HEK293 (cell line): ENCODE results near the gene CCDC81.

Source experiments
- CTCF ChIA-PET: fragments of 350-600 bp; formaldehyde crosslinking; extraction: SDS; loops from one replicate; lab custom pipeline; 2021; ENCODE audit warnings: antibody characterized with exemption; lab: Yijun Ruan, JAX
- POLR2A ChIA-PET: fragments of 300-600 bp; formaldehyde crosslinking; extraction: SDS; loops from one replicate; lab custom pipeline; 2020; ENCODE audit warnings: antibody characterized with exemption, inconsistent platforms; lab: Yijun Ruan, JAX
- H3K27ac ChIP-seq: fragments of 200-500 bp; sonication (Bioruptor generic); 2 replicates; pipeline ENCODE4 v1.5.1; 2014; ENCODE audit warnings: low read depth, low read length, control low read depth, inconsistent platforms; ENCODE audit errors: extremely low read depth
- H3K36me3 ChIP-seq, 2 experiments: fragments of 200-500 bp in 1 of 2; sonication (Bioruptor generic) in 1 of 2; 1 replicate in 1 of 2; 2 replicates in 1 of 2; pipeline ENCODE4 v1.5.1; 2014 to 2017; ENCODE audit warnings: inconsistent platforms in 2 of 2, low read length in 2 of 2; ENCODE audit not compliant: control insufficient read depth in 2 of 2, insufficient read depth in 1 of 2
- H3K4me1 ChIP-seq: fragments of 200-500 bp; sonication (Bioruptor generic); 2 replicates; pipeline ENCODE4 v1.5.1; 2014; ENCODE audit warnings: mild to moderate bottlenecking, low read length, inconsistent platforms; ENCODE audit not compliant: control insufficient read depth, insufficient read depth
- H3K4me3 ChIP-seq: 2 replicates; pipeline ENCODE4 v1.5.1; 2011; ENCODE audit warnings: low read depth, mild to moderate bottlenecking, control low read depth, low read length, moderate library complexity
- H3K9me3 ChIP-seq: fragments of 200-500 bp; sonication (Bioruptor generic); 2 replicates; pipeline ENCODE4 v1.5.1; 2014; ENCODE audit warnings: low read depth, low read length, inconsistent platforms; ENCODE audit not compliant: control insufficient read depth, insufficient read depth
- BCL11B ChIP-seq: fragments of 450-650 bp; formaldehyde crosslinking; IDR thresholded peaks from 2 replicates; pipeline ENCODE4 v1.5.1; 2016; ENCODE audit warnings: low read depth, missing biosample characterization, missing genetic modification characterization
- OSR2 ChIP-seq: fragments of 450-650 bp; formaldehyde crosslinking; IDR thresholded peaks from 2 replicates; pipeline ENCODE4 v1.5.1; 2016; ENCODE audit warnings: missing biosample characterization, missing genetic modification characterization
- ZBTB21 ChIP-seq: fragments of 450-650 bp; formaldehyde crosslinking; IDR thresholded peaks from 2 replicates; pipeline ENCODE4 v1.5.1; 2017; ENCODE audit warnings: missing biosample characterization, missing genetic modification characterization
- ZNF155 ChIP-seq: fragments of 450-650 bp; formaldehyde crosslinking; IDR thresholded peaks from 2 replicates; pipeline ENCODE4 v1.5.1; 2016; ENCODE audit warnings: missing biosample characterization, missing genetic modification characterization
- ZNF2 ChIP-seq: fragments of 450-650 bp; formaldehyde crosslinking; IDR thresholded peaks from 2 replicates; pipeline ENCODE4 v1.5.1; 2016; ENCODE audit warnings: missing biosample characterization, missing genetic modification characterization
- ZNF37A ChIP-seq: fragments of 450-650 bp; IDR thresholded peaks from 2 replicates; pipeline ENCODE4 v1.5.1; 2018; ENCODE audit warnings: missing biosample characterization, missing genetic modification characterization
- ZNF394 ChIP-seq: fragments of 450-650 bp; formaldehyde crosslinking; IDR thresholded peaks from 2 replicates; pipeline ENCODE4 v1.5.1; 2016; ENCODE audit warnings: missing biosample characterization, missing genetic modification characterization, mild to moderate bottlenecking, moderate library complexity, borderline replicate concordance
- ZNF426 ChIP-seq: fragments of 450-650 bp; formaldehyde crosslinking; IDR thresholded peaks from 2 replicates; pipeline ENCODE4 v1.5.1; 2017; ENCODE audit warnings: missing biosample characterization, missing genetic modification characterization, mild to moderate bottlenecking, inconsistent platforms, moderate library complexity
- ZNF501 ChIP-seq: fragments of 450-650 bp; formaldehyde crosslinking; IDR thresholded peaks from 2 replicates; pipeline ENCODE4 v1.5.1; 2016; ENCODE audit warnings: missing biosample characterization, missing genetic modification characterization
- ZNF530 ChIP-seq: fragments of 450-650 bp; formaldehyde crosslinking; IDR thresholded peaks from 2 replicates; pipeline ENCODE4 v1.5.1; 2016; ENCODE audit warnings: low read depth, missing biosample characterization, missing genetic modification characterization
- ZNF555 ChIP-seq: fragments of 450-650 bp; formaldehyde crosslinking; conservative IDR thresholded peaks from 2 replicates; pipeline ENCODE4 v1.5.1; 2017; ENCODE audit warnings: missing biosample characterization, mild to moderate bottlenecking, missing genetic modification characterization, inconsistent platforms
- ZNF571 ChIP-seq: fragments of 450-650 bp; formaldehyde crosslinking; IDR thresholded peaks from 2 replicates; pipeline ENCODE4 v1.5.0; 2017; ENCODE audit warnings: missing biosample characterization, missing genetic modification characterization
- ZNF610 ChIP-seq: fragments of 450-650 bp; formaldehyde crosslinking; IDR thresholded peaks from 2 replicates; pipeline ENCODE4 v1.5.1; 2016; ENCODE audit warnings: missing biosample characterization, missing genetic modification characterization, borderline replicate concordance
- ZNF629 ChIP-seq: fragments of 450-650 bp; formaldehyde crosslinking; IDR thresholded peaks from 2 replicates; pipeline ENCODE4 v1.5.1; 2017; ENCODE audit warnings: missing biosample characterization, missing genetic modification characterization
- ZNF76 ChIP-seq: fragments of 450-650 bp; formaldehyde crosslinking; IDR thresholded peaks from 2 replicates; pipeline ENCODE4; 2016; ENCODE audit warnings: low read depth, missing biosample characterization, missing genetic modification characterization, borderline replicate concordance
- TF ChIP-seq, protein P1 (sequence below): fragments of 450-650 bp; formaldehyde crosslinking; conservative IDR thresholded peaks from 2 replicates; pipeline ENCODE4 v1.5.1; 2016; ENCODE audit warnings: low read depth, missing biosample characterization, missing genetic modification characterization
- TF ChIP-seq, protein P2 (sequence below): fragments of 450-650 bp; formaldehyde crosslinking; optimal IDR thresholded peaks from 2 replicates; pipeline ENCODE3; 2016; ENCODE audit warnings: missing biosample characterization, mild to moderate bottlenecking, missing genetic modification characterization
- TF ChIP-seq, protein P3 (sequence below): fragments of 450-650 bp; formaldehyde crosslinking; IDR thresholded peaks from 2 replicates; pipeline ENCODE4 v1.5.1; 2016; ENCODE audit warnings: missing biosample characterization, missing genetic modification characterization
- TF ChIP-seq, protein P4 (sequence below): fragments of 450-650 bp; formaldehyde crosslinking; IDR thresholded peaks from 2 replicates; pipeline ENCODE4; 2016; ENCODE audit warnings: missing biosample characterization, missing genetic modification characterization
- TF ChIP-seq, protein P5 (sequence below): fragments of 450-650 bp; formaldehyde crosslinking; IDR thresholded peaks from 2 replicates; pipeline ENCODE4 v1.5.1; 2016; ENCODE audit warnings: missing biosample characterization, missing genetic modification characterization
- TF ChIP-seq, protein P6 (sequence below): fragments of 450-650 bp; formaldehyde crosslinking; IDR thresholded peaks from 2 replicates; pipeline ENCODE4 v1.5.1; 2016; ENCODE audit warnings: missing biosample characterization, missing genetic modification characterization

CCDC81 gene

DNA sequence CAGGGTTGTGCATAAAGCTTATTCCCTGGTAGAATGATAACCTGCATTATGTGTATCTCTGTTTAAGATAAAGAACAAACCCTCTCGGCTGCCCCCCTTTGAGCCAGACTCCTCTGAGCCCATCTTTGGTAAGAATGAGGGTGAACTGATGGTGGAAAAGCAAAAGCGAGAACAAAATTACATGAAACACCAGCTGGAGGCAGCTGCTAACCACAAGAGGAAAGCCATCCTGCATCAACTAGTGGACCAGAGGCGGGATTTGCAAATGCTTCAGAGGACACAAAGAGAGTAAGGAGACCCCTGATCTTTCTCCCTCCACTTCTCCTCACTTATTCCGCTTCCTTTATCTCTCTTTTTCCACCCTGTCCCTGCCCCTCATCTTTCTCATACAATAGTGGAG lies 40.3 kb downstream of the CCDC81 start:
- H3K4me3 ChIP-seq, result no peak overlapping the region
- ChIA-PET CTCF (interaction anchor here (0.6 to 0.7 kb wide), 2 partner anchors 54 to 205 kb away, joined by 3 read pairs; no protein-coding TSS in a partner anchor), POLR2A (no interaction called here)
- TF ChIP-seq ZNF530 (tag by site-specific recombination), result no peak
- no peak for TF ChIP-seq ZNF76 (tag by site-specific recombination)
- H3K36me3 ChIP-seq, result no peaks in the 10 kb centered on the region
- no peak overlapping the region for H3K27ac ChIP-seq
- no peaks in the 10 kb centered on the region for H3K4me1 ChIP-seq
- no peaks in the 10 kb centered on the region for H3K9me3 ChIP-seq

DNA sequence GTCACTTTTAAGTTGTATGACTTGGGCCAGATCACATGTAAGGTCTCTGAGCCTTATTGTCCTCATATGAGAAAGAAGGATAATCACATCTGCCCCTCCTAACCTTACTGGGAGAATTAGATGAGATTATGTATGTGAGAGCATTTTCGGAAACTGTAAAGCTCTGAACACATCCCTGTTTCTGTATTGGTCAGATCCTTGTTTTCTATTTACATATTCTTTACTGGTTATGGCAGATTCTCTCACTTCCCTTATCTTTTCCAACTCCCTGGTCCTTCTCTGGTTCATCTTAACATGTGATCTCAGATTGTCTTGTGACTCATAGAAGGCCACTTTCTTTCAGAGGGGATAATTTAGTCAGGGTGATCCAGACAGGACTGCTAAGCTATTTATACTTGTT lies 41.8 kb downstream of the CCDC81 start:
- no peaks in the 10 kb centered on the region for H3K9me3 ChIP-seq
- H3K36me3 ChIP-seq, result no peaks in the 10 kb centered on the region
- TF ChIP-seq ZNF610 (no peak), ZNF571 (tag by site-specific recombination) (no peak), ZNF394 (no peak), ZNF37A (no peak), OSR2 (tag by site-specific recombination) (no peak), ZNF426 (tag by site-specific recombination) (no peak), ZNF555 (tag by site-specific recombination) (no peak), ZNF155 (no peak), ZBTB21 (tag by site-specific recombination) (no peak), ZNF501 (tag by site-specific recombination) (no peak), BCL11B (tag by site-specific recombination) (no peak), ZNF629 (tag by site-specific recombination) (no peak), ZNF2 (tag by site-specific recombination) (no peak)
- TF ChIP-seq, protein P1, sequence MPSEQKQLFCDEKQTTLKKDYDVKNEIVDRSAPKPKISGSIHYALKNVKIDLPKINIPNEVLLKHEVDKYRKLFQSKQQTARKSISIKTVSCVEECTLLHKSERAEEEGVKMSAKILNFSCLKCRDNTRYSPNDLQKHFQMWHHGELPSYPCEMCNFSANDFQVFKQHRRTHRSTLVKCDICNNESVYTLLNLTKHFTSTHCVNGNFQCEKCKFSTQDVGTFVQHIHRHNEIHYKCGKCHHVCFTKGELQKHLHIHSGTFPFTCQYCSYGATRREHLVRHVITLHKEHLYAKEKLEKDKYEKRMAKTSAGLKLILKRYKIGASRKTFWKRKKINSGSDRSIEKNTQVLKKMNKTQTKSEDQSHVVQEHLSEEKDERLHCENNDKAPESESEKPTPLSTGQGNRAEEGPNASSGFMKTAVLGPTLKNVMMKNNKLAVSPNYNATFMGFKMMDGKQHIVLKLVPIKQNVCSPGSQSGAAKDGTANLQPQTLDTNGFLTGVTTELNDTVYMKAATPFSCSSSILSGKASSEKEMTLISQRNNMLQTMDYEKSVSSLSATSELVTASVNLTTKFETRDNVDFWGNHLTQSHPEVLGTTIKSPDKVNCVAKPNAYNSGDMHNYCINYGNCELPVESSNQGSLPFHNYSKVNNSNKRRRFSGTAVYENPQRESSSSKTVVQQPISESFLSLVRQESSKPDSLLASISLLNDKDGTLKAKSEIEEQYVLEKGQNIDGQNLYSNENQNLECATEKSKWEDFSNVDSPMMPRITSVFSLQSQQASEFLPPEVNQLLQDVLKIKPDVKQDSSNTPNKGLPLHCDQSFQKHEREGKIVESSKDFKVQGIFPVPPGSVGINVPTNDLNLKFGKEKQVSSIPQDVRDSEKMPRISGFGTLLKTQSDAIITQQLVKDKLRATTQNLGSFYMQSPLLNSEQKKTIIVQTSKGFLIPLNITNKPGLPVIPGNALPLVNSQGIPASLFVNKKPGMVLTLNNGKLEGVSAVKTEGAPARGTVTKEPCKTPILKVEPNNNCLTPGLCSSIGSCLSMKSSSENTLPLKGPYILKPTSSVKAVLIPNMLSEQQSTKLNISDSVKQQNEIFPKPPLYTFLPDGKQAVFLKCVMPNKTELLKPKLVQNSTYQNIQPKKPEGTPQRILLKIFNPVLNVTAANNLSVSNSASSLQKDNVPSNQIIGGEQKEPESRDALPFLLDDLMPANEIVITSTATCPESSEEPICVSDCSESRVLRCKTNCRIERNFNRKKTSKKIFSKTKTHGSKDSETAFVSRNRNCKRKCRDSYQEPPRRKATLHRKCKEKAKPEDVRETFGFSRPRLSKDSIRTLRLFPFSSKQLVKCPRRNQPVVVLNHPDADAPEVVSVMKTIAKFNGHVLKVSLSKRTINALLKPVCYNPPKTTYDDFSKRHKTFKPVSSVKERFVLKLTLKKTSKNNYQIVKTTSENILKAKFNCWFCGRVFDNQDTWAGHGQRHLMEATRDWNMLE (tag by site-specific recombination), result no peak
- TF ChIP-seq, protein P2, sequence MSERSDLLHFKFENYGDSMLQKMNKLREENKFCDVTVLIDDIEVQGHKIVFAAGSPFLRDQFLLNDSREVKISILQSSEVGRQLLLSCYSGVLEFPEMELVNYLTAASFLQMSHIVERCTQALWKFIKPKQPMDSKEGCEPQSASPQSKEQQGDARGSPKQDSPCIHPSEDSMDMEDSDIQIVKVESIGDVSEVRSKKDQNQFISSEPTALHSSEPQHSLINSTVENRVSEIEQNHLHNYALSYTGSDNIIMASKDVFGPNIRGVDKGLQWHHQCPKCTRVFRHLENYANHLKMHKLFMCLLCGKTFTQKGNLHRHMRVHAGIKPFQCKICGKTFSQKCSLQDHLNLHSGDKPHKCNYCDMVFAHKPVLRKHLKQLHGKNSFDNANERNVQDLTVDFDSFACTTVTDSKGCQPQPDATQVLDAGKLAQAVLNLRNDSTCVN, result no peak
- TF ChIP-seq, protein P3, sequence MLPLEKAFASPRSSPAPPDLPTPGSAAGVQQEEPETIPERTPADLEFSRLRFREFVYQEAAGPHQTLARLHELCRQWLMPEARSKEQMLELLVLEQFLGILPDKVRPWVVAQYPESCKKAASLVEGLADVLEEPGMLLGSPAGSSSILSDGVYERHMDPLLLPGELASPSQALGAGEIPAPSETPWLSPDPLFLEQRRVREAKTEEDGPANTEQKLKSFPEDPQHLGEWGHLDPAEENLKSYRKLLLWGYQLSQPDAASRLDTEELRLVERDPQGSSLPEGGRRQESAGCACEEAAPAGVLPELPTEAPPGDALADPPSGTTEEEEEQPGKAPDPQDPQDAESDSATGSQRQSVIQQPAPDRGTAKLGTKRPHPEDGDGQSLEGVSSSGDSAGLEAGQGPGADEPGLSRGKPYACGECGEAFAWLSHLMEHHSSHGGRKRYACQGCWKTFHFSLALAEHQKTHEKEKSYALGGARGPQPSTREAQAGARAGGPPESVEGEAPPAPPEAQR (tag by site-specific recombination), result no peak
- TF ChIP-seq, protein P4, sequence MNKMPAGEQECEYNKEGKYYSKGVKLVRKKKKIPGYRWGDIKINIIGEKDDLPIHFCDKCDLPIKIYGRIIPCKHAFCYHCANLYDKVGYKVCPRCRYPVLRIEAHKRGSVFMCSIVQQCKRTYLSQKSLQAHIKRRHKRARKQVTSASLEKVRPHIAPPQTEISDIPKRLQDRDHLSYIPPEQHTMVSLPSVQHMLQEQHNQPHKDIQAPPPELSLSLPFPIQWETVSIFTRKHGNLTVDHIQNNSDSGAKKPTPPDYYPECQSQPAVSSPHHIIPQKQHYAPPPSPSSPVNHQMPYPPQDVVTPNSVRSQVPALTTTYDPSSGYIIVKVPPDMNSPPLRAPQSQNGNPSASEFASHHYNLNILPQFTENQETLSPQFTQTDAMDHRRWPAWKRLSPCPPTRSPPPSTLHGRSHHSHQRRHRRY (tag by site-specific recombination), result no peak
- TF ChIP-seq, protein P5, sequence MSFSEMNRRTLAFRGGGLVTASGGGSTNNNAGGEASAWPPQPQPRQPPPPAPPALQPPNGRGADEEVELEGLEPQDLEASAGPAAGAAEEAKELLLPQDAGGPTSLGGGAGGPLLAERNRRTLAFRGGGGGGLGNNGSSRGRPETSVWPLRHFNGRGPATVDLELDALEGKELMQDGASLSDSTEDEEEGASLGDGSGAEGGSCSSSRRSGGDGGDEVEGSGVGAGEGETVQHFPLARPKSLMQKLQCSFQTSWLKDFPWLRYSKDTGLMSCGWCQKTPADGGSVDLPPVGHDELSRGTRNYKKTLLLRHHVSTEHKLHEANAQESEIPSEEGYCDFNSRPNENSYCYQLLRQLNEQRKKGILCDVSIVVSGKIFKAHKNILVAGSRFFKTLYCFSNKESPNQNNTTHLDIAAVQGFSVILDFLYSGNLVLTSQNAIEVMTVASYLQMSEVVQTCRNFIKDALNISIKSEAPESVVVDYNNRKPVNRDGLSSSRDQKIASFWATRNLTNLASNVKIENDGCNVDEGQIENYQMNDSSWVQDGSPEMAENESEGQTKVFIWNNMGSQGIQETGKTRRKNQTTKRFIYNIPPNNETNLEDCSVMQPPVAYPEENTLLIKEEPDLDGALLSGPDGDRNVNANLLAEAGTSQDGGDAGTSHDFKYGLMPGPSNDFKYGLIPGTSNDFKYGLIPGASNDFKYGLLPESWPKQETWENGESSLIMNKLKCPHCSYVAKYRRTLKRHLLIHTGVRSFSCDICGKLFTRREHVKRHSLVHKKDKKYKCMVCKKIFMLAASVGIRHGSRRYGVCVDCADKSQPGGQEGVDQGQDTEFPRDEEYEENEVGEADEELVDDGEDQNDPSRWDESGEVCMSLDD, result no peak
- TF ChIP-seq, protein P6, sequence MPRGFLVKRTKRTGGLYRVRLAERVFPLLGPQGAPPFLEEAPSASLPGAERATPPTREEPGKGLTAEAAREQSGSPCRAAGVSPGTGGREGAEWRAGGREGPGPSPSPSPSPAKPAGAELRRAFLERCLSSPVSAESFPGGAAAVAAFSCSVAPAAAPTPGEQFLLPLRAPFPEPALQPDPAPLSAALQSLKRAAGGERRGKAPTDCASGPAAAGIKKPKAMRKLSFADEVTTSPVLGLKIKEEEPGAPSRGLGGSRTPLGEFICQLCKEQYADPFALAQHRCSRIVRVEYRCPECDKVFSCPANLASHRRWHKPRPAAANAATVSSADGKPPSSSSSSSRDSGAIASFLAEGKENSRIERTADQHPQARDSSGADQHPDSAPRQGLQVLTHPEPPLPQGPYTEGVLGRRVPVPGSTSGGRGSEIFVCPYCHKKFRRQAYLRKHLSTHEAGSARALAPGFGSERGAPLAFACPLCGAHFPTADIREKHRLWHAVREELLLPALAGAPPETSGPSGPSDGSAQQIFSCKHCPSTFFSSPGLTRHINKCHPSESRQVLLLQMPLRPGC (tag by site-specific recombination), result no peak
- H3K4me3 ChIP-seq, result no peak overlapping the region
- no peaks in the 10 kb centered on the region for H3K4me1 ChIP-seq
- ChIA-PET CTCF (interaction anchor here (0.6 to 1.3 kb wide), 2 partner anchors 56 to 300 kb away, joined by 4 to 7 read pairs; no protein-coding TSS in a partner anchor), POLR2A (no interaction called here)
- no peak overlapping the region for H3K27ac ChIP-seq
